Measurements from ENCODE around the gene TBC1D4.

GRCh38 chr13:75443356-75443958, 38.5 kb downstream of the TBC1D4 start:
- no peak for TF ChIP-seq BHLHE40 (IDR thresholded peaks at IDR 0.05; ENCODE audit: borderline replicate concordance in 1 of 2, low read depth in 2 of 2, low read length in 1 of 2)
- no peak for TF ChIP-seq MYC (IDR thresholded peaks at IDR 0.05; ENCODE audit: insufficient read depth, insufficient read length, insufficient replicate concordance, low read length, severe bottlenecking)
- no peak for TF ChIP-seq KDM1A (IDR thresholded peaks at IDR 0.05; ENCODE audit: borderline replicate concordance)
- TF ChIP-seq CTCF (IDR thresholded peaks at IDR 0.05 in 2 of 3, conservative IDR thresholded peaks at IDR 0.05 in 1 of 3; ENCODE audit: control insufficient read depth in 2 of 3, extremely low read depth in 1 of 3, insufficient read depth in 1 of 3, low read depth in 3 of 3, low read length in 3 of 3): no peak

All from GM12878 (cell line).